Right ventricle myocardium superior (tissue), 1 donor: ENCODE data around the gene ANKRD13D. TPM values are rescaled to one million over a fixed set of nuclear protein-coding genes. Genes with fewer than 3 reads are reported as not detected.

Experiments
- ATAC-seq: fragments of 200-7000 bp; cut with Tn5 transposase; one replicate; pipeline ENCODE4 v1.9.1; 2020; ENCODE audit warnings: mild to moderate bottlenecking; ENCODE audit not compliant: poor library complexity
- DNase-seq: peaks from one replicate; pipeline ENCODE4 v3.0.0-alpha.2; 2020
- intact Hi-C: fragments of 100-400 bp; cut with DNase I; formaldehyde crosslinking; loops from one replicate; pipeline ENCODE4 v1.11.2; 2022
- total RNA-seq: library from RNA; stranded (reverse); fragmentation: NEBNext Ultra II Directional; extraction: Animal tissue kit (Norgen Biotek cat#: 25700); gene quantifications from one replicate; pipeline ENCODE4 v1.2.1, GENCODE V29; 2021
- donor health status: DM: no; HTN: yes; CAD: no; lungs with severe emphysema.

The ANKRD13D gene
- total RNA-seq, 1 donor from 2014 or later: 11.6 TPM

DNA sequence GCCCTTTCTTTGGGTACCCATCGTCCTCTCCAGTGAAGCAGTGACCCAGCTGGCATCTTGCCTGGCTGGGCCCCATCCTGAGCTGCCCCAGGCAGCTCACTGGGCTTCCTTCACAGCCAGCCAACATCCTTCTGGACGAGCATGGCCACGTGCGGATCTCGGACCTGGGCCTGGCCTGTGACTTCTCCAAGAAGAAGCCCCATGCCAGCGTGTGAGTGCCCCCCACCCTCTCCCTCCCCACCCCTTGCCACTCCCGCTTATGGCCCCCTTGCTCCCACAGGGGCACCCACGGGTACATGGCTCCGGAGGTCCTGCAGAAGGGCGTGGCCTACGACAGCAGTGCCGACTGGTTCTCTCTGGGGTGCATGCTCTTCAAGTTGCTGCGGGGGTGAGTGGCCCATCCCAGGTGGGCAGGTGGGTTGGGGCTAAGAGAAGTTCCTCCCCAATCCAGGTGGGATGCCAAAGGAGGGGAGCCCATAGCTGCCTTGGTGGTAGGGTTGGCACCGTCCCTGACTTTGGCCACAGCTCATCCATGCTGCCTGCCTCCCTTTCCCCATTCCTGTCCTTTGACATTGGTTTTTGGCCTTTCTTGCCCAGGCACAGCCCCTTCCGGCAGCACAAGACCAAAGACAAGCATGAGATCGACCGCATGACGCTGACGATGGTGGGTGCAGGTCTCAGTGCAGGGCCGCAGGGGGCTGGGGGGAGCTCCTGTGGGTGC is 6.8 kb upstream of the ANKRD13D start:
- no peak for DNase-seq
- no peak for ATAC-seq
- intact Hi-C loops: no loop called here

GRCh38 chr11:67282876-67283371 is 6.2 kb upstream of the ANKRD13D start:
- intact Hi-C loops: no loop called here
- ATAC-seq (no peak), DNase-seq (peak; percentile 44)

DNA sequence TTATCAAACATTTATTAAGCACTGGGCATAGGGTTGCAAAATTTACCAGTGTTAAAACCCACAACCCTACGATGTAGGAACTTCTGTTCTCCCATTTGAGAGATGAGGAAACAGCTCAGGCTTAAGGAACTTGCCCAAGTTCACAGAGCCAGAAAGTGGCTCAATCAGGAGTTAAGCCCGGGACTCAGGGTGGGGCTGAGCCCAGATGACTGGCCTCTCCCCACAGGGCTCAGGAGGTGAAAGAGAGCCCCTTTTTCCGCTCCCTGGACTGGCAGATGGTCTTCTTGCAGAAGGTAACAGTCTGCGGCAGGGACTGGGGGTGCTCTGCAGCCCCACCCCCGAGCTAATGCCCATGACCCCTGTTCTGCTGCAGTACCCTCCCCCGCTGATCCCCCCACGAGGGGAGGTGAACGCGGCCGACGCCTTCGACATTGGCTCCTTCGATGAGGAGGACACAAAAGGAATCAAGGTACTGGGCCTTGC is 5.6 kb upstream of the ANKRD13D start:
- peak; percentile 28 for ATAC-seq
- intact Hi-C loops: no loop called here

GRCh38 chr11:67284811-67285540 is 4.1 kb upstream of the ANKRD13D start:
- intact Hi-C loops: no loop called here
- ATAC-seq (no peak), DNase-seq (peak; percentile 53)

More for the DNA sequence above, 5.6 kb upstream of the ANKRD13D start:
- DNase-seq: peak; percentile 48

GRCh38 chr11:67285541-67286498 is 3.3 kb upstream of the ANKRD13D start:
- ATAC-seq (no peak), DNase-seq (peak; percentile 49)
- intact Hi-C loops: no loop called here

DNA sequence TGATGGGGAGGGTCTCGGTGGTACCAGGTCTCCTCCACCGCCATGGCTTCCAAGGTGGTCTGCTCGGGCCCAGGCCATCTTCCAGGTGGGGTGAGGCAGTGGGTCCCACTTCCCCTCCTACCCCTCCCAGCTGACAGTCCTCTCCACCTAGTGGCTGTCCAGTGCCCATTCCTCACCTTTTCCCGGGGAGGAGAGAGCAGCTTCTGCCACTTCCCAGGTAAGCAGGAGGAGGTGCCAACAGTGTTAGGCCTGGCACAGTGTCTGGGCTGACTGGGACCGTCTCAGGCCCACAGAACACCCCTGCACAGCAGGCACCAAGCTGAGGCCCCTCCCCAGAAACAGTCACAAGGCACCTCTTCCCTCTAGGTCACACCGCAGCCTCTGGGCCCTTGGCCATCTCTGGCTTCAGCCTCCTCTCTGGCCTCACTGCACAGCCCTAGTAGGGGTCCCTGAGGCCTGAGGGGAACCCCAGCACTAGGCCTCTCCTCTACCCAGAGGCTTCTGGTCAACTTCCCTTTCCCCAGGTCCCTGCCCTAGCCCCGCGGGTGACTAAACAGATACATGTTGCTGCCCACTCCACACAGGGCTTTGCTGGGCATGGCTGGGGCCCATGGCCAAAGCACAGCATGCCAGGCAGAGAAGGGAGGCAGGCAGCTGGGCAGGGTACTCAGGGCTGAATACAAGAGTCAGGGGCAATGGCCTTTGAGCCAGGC is 2.3 kb upstream of the ANKRD13D start:
- DNase-seq: peak; percentile 67
- intact Hi-C loops: no loop called here
- no peak for ATAC-seq

DNA sequence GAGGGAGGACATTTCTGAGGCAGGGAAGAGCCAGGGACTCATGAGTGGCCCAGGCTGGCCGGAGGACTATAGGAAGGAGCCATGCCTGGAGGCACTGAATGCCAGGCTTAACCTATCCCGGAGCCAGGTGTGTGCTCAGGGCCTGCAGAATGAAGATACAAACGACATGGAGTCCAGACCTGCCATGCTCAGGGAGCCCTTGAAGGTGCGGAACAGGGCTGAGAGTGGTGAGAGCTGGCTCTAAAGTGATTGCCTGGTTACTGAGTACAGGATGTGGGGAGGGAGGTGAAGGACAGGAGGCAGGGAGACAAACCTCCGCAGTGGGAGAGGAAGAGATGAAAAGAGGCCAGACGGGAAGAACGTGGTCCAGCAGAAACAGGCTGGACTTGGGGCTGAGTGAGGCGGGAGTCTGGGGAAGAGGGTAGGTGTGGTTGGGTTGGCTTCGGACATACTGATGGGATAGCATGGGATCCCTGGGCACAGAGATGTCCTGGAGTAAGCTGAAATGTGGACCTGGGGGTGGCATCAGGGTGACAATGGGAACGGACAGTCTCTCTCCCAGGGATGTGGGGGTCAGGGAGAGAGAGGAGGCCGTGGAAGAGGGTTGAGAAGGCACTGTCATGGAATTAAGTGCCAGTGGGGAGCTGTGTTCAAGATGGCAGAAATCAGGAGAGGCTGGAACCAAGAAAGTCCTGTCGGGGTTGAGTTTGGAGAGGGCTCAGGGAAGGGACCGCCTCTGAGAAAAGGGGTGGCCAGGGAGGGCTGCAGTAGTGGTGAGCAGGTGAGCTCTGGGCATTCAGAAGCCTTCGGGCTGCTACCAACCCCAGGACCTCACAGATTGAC is 1.5 kb upstream of the ANKRD13D start:
- DNase-seq: no peak
- intact Hi-C loops: no loop called here

DNA sequence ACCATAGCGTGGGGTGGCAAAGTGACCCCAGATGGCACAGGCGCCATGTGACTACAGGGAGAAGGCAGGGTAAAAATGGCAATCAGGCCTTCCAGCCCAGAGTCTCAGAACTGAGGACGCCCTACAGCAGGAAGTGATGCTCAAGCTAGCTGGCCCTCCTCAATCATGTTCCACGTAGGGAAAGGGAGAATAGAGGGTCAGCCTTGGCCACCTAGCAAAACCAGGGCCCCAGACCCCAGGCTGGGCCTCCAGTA is 978 bp upstream of the ANKRD13D start:
- ATAC-seq (peak; percentile 3), DNase-seq (no peak)
- intact Hi-C loops: no loop called here

More for the DNA sequence above, 1.5 kb upstream of the ANKRD13D start:
- ATAC-seq: no peak

DNA sequence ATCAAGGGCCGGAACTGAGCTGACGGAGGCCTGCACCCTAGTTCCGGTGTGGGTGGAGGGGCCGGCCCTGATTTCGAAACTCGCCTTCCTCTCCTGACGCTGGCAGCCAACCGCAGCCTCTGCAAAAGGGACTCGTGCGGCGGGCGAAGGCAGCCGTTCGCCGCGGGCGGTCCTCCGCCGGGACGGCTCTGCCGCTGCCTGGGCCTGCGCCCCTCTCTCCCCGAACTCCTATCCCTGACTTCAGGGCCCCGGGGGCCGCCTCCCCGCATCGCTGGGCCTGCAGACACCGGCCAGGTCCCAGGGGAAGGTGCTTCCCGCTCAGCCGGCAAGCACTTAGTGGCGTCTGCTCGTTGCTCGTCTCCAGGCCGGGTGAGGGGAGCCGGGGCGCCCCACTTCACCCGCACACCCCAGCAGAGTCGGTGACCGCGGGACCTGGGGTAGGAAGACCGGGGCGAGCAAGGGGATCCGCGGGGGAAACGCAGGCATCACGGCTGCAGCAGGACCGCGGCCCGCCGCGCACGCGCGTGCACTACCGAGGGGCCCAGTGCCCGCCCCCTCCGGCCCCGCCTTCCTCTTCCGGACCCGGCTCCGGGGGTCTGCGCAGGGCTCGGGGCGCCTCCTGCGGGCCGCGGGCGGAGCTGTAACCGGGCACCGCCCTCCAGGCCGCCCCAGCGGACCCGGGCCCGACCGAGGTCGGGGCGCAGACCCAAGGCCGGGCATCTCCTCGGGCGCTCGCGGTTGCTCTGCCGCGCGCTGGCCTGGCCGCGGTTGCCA is 464 bp upstream of the ANKRD13D start:
- intact Hi-C loops: no loop called here
- DNase-seq (peak; percentile 94), ATAC-seq (peak; percentile 87)

DNA sequence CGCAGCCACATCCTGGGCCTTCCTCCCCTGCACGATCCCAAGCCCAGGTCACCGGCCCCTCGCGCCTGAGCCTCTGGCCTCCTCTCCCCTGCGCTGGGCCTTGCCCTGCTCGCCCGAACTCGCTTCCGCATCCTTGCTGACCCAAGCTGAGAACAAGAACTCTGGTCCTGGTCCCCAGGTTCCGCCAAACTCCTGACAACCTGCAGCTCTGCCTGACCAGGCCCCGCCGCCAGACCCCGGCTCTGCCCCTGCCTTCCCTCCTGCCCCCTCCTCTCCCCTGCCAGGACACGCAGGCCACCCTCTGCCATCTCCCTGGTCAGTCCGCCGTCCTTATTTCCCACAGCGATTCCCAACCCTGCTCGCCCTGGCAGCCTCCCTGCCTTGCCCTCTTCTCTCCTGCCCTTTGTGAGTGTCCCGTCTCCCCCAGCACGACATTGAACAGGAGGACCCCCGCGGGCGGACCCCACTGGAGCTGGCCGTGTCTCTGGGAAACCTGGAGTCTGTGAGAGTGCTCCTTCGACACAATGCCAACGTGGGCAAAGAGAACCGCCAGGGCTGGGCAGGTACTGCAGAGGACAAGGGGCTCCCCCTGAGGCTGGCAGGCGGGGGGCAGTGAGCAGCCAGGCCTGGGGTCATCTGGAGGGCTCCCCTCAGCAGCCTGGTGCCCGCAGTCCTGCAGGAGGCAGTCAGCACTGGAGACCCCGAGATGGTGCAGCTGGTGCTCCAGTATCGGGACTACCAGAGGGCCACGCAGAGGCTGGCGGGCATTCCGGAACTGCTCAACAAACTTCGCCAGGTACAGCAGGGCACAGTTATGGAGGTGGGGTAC is 762 bp downstream of the ANKRD13D start:
- intact Hi-C loops: no loop called here
- ATAC-seq: no peak
- peak; percentile 64 for DNase-seq

GRCh38 chr11:67290801-67291200 is 1.7 kb downstream of the ANKRD13D start:
- ATAC-seq: no peak
- intact Hi-C loops: no loop called here
- peak; percentile 73 for DNase-seq

- intact Hi-C loops: no loop called here
- ATAC-seq (no peak), DNase-seq (peak; percentile 40)
Measured at GRCh38 chr11:67291481-67292381, 2.6 kb downstream of the ANKRD13D start.

DNA sequence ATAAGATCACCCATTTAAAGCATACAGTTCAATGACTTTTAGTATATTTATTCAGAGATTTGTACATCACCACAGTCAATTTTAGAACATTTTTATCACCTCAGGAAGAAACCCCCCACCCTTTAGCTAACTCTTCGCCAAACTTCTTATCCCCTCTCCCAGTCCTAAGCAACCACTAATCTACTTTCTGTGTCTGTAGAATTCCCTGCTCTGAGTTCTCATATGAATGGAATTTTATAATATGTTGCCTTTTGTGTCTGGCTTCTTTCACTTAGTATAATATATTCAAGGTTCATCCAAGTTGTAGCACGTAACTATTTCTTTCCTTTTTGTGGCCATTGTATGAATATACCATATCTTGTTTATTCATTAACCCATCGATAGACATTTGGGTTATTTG is 3.6 kb downstream of the ANKRD13D start:
- DNase-seq (no peak), ATAC-seq (no peak)
- intact Hi-C loops: no loop called here

DNA sequence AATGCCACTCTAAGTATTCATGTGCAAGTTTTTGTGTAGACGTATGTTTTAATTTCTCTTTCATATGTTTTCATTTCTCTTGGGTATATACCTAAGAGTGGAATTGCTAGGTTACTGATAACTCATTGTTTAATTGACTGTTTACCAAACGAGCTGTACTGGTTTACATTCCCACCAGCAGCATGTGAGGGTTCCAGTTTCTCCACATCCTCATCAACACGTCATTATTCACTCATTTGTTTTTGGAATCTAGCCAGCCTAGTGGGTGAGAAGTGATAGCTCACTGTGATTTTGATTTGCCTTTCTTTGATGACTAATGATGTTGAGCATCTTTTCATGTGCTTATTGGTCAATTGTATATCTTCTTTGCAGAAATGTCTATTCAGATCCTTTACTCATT is 4.0 kb downstream of the ANKRD13D start:
- intact Hi-C loops: no loop called here
- DNase-seq (no peak), ATAC-seq (no peak)

GRCh38 chr11:67295846-67296245 is 6.7 kb downstream of the ANKRD13D start:
- ATAC-seq (no peak), DNase-seq (no peak)
- intact Hi-C loops: no loop called here
